ENCODE data around the gene POMC.
"Not testable (repeated sequence)": the region's sequence is repeated elsewhere in the genome, so short reads cannot be mapped to it uniquely, and the experiment has no call there.

POMC gene

GRCh38 chr2:25176541-25177181, 8.3 kb upstream of the POMC start:
- DNase-seq = no peak

GRCh38 chr2:25176138-25176537, 7.8 kb upstream of the POMC start:
- no peak for DNase-seq

DNA sequence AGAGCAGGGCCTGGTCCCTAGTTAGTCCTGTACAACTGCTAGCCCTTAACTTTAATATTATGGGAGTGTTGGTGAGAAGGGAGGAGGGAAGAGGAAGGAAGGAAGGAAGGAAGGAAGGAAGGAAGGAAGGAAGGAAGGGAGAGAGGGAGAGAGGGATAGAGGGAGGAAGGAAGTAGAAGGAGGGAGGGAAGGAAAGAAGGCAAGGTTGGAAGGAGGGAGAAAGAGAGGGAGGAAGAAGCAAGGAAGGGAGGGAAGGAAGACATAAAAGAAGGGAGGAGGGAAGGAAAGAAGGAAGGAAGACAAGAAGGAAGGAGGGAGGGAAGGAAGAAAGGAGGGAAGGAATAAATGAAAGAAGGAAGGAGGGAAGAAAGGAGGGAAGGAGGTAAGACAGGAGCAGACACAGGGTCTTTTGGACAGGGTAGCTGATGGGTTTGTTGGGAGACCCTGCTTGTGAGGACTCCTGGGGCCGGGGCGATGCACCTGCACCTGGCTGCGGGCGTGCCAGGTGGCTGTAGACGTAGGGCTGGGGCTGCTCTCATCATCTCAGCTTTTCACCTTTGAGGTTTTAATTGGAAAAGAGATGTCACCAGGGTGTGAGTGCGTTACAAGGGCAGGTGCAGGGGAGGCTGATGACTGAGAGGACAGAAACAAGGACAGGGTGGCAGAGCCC, 5.9 kb upstream of the POMC start:
- DNase-seq = no peak

DNA sequence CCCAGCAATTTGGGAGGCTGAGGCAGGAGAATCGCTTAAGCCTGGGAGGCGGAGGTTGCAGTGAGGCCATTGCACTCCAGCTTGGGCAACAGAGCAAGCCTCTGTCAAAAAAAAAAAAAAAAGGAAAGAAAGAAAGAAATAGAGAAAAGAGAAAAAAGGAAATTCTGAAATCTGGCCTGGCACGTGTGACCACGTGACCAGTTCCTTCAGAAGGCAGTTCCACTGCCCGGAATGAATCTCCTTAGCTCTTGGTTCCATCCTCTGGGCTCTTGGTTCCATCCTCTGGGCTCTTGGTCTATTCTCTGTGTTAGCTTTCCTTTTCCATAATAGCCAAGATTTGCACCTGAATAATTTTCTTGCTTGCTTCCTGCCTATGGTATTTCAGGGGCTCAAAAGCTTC, 5.3 kb upstream of the POMC start:
- DNase-seq = no peak

DNA sequence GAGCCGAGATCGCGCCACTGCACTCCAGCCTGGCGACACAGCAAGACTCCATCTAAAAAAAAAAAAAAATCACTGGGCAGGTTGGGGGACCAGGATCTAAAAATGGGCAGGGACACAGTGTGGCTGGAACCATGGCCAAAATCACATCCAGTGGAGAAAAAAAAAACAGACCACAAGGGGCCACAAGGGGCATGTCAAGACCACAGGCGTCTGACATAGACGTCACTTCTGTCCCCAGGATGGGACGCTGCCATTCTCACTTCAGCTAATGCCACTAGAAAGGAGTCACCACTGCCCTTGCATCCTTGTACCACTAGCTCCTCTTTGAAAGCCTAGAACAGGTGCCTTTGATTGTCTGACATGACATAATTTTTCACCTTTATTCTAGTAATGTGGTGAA, 2.5 kb upstream of the POMC start:
- DNase-seq = no peak

GRCh38 chr2:25169073-25169470, 692 bp upstream of the POMC start:
- DNase-seq = no peak

GRCh38 chr2:25165992-25166875, 2.1 kb downstream of the POMC start:
- peak; percentile 13 for DNase-seq

DNA sequence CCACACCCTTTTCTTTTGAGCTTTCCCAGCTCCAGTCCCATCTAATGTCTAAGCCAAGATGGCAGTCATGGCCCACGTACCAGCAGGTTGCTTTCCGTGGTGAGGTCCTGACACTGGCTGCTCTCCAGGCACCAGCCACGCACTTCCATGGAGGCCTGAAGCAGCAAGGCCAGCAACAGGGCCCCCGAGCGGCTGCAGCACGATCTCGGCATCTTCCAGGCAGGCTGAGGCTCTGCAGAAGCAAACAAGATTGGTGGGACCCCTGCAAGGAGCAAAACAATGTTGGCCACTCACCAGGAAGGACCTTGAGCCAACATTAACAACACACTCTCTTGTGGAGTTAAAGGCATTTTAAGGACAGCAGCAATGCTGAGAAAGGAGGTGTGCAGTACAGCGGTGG, 3.8 kb downstream of the POMC start:
- DNase-seq = no peak

DNA sequence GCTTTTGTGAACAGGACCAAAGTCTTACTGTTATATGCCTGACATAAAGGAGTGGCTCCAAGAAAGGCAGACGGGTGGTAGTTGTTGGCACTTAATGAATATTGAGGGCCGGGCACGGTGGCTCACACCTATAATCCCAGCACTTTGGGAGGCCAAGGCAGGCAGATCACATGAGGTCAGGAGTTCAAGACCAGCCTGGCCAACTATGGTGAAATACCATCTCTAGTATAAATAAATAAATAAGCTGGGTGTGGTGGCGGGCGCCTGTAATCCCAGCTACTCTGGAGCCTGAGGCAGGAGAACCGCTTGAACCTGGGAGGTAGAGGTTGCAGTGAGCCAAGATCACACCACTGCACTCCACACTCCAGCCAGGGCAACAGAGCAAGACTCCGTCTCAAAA, 6.3 kb downstream of the POMC start:
- DNase-seq = not testable (repeated sequence)

DNA sequence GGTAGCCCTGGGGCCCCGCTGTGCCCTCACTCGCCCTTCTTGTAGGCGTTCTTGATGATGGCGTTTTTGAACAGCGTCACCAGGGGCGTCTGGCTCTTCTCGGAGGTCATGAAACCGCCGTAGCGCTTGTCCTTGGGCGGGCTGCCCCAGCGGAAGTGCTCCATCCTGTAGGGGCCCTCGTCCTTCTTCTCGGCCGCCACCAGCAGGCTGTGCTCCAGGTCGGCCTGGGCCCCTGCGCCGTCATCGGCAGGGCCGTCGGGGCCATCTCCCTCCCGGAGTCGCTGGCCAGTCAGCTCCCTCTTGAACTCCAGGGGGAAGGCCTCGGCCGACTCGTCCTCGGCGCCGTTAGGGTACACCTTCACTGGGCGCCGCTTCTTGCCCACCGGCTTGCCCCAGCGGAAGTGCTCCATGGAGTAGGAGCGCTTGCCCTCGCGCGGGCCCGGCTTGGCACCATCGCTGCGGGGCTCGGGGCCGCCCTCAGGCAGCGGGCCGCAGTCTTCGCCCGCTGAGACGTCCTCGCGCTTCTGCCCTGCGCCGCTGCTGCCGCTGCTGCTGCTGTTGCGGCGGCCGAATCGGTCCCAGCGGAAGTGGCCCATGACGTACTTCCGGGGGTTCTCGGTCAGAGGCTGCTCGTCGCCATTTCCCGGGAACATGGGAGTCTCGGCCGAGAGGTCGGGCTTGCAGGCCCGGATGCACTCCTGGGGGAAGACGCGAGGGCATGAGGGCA, 7.2 kb downstream of the POMC start:
- peak; percentile 76 for DNase-seq

DNA sequence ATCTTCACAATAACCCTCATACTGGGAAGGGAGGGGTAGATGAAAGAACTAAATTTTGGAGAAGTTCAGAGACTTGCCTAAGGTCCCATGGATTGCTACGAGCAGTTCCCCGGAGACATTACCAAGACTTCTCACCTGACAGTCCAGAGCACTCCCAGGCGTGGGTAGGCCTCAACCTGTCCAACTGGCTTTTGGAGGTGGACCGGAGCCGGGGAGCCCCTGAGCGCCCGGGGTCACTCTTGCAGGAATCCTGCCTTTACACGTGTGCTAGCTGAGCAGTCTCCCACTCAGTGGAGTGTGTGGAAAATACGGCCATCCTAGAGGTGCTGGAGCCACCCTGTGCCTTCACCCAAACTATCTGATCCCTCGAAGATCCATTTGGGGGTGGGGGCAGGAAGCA, 8.0 kb downstream of the POMC start:
- no peak for DNase-seq

DNA sequence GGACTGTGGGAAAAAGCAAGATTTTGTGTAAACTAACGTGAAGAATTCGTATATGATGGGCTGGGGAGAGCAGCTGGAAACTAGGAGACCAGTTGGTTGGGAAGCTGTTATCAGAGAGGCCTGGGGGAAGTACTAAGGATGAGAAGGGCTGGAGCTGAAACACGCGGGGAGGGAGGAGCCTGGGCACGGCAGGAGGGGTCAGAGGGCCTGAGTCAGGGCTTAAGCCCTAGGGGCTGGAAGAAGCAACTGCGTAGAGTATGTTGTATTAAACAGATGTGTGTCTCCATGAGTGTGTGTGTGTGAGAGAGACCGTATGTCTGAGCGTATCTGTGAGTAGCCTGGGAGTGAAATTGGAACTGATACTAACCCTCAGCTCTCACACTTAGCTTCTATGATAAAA, 8.4 kb downstream of the POMC start:
- DNase-seq = peak; percentile 18

GRCh38 chr2:25158096-25158852, 10.1 kb downstream of the POMC start:
- DNase-seq = no peak

DNA sequence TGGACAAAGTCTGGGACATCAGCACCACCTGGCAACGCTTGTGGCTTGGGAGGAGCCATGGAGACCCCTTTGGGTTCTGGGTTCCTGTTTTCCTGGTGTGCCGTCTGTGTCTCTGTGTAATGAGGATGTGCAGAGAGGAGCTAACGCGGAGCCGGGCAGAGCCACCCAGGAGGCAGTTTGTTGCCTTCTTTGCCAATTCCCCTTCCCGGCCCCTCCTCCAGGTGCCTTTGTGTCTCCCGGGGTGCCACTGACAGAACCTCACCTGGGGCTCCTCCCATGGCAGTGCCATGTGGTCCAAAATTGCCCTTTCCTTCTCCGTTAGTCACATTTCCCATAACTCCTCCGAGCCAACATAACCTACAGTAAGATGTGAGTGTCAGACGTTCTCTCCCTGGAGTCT, 13.0 kb downstream of the POMC start:
- DNase-seq = no peak

DNA sequence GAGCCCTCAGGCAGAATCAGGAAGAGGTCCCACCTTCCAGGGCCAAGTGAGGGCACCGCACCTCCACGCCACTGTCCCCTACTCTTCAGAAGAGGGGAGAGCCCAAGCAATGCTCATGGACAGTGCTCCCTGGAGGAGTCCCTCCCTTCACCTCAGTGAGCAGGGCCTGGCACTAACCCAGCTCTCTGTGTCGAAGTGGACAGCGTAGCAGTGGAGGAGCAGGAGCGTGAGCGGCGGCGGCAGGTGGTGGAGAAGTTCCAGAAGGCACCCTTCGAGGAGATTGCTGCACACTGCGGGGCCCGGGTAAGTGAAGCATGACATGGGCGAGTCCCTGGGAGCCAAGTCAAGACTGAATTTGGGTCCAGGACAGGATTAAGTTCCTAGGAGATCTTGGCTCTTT, 16.7 kb downstream of the POMC start:
- DNase-seq = no peak

- not testable (repeated sequence) for DNase-seq
Measured at GRCh38 chr2:25150993-25151392, 17.4 kb downstream of the POMC start.

DNA sequence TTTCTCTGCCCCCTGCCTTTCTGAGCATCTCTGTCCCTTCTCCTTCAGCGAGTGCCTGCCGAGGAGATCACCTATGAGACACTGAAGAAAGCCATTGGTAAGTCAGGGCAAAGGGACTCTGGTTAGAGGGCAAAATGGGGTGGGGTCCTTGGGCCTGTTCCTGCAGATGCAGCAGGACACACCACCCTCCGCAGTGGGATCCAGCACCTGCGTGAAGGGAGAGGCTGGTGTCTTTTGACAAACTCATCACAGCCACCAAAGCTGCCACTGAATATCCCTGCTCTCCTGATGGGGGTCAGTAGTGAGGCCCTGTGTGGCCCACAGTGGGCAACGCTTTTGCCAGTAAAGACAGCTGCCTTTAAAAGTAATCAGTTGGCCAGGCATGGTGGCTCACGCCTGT, 18.7 kb downstream of the POMC start:
- no peak for DNase-seq

GRCh38 chr2:25146896-25147295, 21.5 kb downstream of the POMC start:
- DNase-seq = no peak

GRCh38 chr2:25145803-25146202, 22.6 kb downstream of the POMC start:
- no peak for DNase-seq

- DNase-seq = no peak
Measured at GRCh38 chr2:25141120-25141519, 27.3 kb downstream of the POMC start.

DNA sequence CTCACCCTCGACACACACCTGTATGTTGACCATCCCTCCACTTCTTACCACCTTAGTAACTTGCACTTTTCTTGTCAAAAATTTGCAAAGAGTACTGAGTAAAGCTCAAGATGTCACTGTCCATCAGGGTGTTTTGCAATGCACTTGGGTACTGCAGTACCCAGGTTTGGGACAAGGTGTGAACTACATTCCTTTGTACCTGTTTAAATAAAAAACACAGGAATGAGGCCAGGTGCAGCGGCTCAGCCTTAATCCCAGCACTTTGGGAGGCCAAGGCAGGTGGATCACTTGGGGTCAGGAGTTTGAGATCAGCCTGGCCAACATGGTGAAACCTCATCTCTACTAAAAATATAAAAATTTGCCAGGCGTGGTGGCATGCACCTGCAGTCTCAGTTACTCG, 27.8 kb downstream of the POMC start:
- not testable (repeated sequence) for DNase-seq

GRCh38 chr2:25132693-25133092, 35.7 kb downstream of the POMC start:
- no peak for DNase-seq
